IMR-90 (cell line): Measurements from ENCODE around the gene PTGDR2. TPM values are rescaled to one million over a fixed set of nuclear protein-coding genes. Genes with fewer than 3 reads are reported as not detected.

Source experiments
- ATAC-seq: fragments of 200-7000 bp; cut with Tn5 transposase; 2 replicates; pipeline ENCODE4 v1.9.1; 2020; ENCODE audit warnings: low read depth, mild to moderate bottlenecking, moderate library complexity
- BruUV-seq: library from RNA; stranded (reverse); fragments of 400-500 nt; replicated peaks from 2 replicates; lab custom pipeline; 2021; lab: Mats Ljungman, UMichigan
- CTCF ChIA-PET: fragments of 300-600 bp; formaldehyde crosslinking; extraction: SDS; loops from one replicate; lab custom pipeline; 2021; ENCODE audit warnings: antibody characterized with exemption; lab: Yijun Ruan, JAX
- POLR2A ChIA-PET: fragments of 300-600 bp; sonication (Branson Sonifier 250); formaldehyde crosslinking; loops from one replicate; lab custom pipeline; 2022; ENCODE audit warnings: antibody characterized with exemption; ENCODE audit not compliant: unreplicated experiment; lab: Charles Lee
- DNase-seq: peaks from one replicate; pipeline ENCODE4 v3.0.0; 2013
- H2AFZ ChIP-seq: replicated peaks from 2 replicates; pipeline ENCODE3; 2013; ENCODE audit warnings: low read length, mild to moderate bottlenecking; ENCODE audit not compliant: poor library complexity
- H2AK5ac ChIP-seq: 2 replicates; pipeline ENCODE4 v1.6.1; 2013; ENCODE audit warnings: low read depth, low read length, inconsistent platforms
- H2AK9ac ChIP-seq: replicated peaks from 2 replicates; pipeline ENCODE3; 2013; ENCODE audit warnings: mild to moderate bottlenecking, low read depth, low read length, moderate library complexity; ENCODE audit not compliant: poor library complexity
- H2BK120ac ChIP-seq: 2 replicates; pipeline ENCODE4 v1.6.1; 2013; ENCODE audit warnings: low read depth, low read length, inconsistent platforms
- H2BK15ac ChIP-seq: 3 replicates; pipeline ENCODE4 v1.6.1; 2013; ENCODE audit warnings: low read depth, low read length, inconsistent platforms
- H2BK20ac ChIP-seq: 2 replicates; pipeline ENCODE4 v1.6.1; 2013; ENCODE audit warnings: low read depth, mild to moderate bottlenecking, inconsistent platforms, low read length, moderate library complexity
- H2BK5ac ChIP-seq: 2 replicates; pipeline ENCODE4 v1.6.1; 2013; ENCODE audit warnings: mild to moderate bottlenecking, low read depth, low read length, inconsistent platforms; ENCODE audit not compliant: poor library complexity, severe bottlenecking
- H3K14ac ChIP-seq: replicated peaks from 2 replicates; pipeline ENCODE4 v1.6.1; 2013; ENCODE audit warnings: low read depth, low read length, inconsistent platforms
- H3K18ac ChIP-seq: 2 replicates; pipeline ENCODE4 v1.6.1; 2013; ENCODE audit warnings: low read depth, low read length, control low read depth
- H3K23ac ChIP-seq: 2 replicates; pipeline ENCODE4 v1.6.1; 2013; ENCODE audit warnings: low read depth, low read length, inconsistent platforms
- H3K27ac ChIP-seq: 2 replicates; pipeline ENCODE4 v1.5.1; 2013; ENCODE audit warnings: mild to moderate bottlenecking, control low read depth, low read length; ENCODE audit not compliant: insufficient read depth
- H3K27me3 ChIP-seq: 2 replicates; pipeline ENCODE4 v1.6.1; 2013; ENCODE audit warnings: low read length; ENCODE audit not compliant: control insufficient read depth, insufficient read depth
- H3K36me3 ChIP-seq: 2 replicates; pipeline ENCODE4 v1.6.1; 2013; ENCODE audit warnings: low read length, mixed read lengths; ENCODE audit not compliant: control insufficient read depth, insufficient read depth
- H3K4ac ChIP-seq: 2 replicates; pipeline ENCODE4 v1.6.1; 2013; ENCODE audit warnings: low read depth, low read length, inconsistent platforms
- H3K4me1 ChIP-seq: 2 replicates; pipeline ENCODE4 v1.6.1; 2013; ENCODE audit warnings: low read length, mixed read lengths; ENCODE audit not compliant: control insufficient read depth, insufficient read depth
- H3K4me2 ChIP-seq: 2 replicates; pipeline ENCODE4 v1.6.1; 2013; ENCODE audit warnings: low read depth, mild to moderate bottlenecking, control low read depth, low read length, moderate library complexity
- H3K4me3 ChIP-seq: 2 replicates; pipeline ENCODE4 v1.5.1; 2013; ENCODE audit warnings: low read depth, mild to moderate bottlenecking, control low read depth, low read length, moderate library complexity; ENCODE audit not compliant: insufficient read depth
- H3K56ac ChIP-seq: 2 replicates; pipeline ENCODE4 v1.6.1; 2013; ENCODE audit warnings: low read length, inconsistent platforms; ENCODE audit not compliant: insufficient read depth; ENCODE audit errors: extremely low read depth
- H3K79me1 ChIP-seq, 2 experiments: 2 replicates each; pipeline ENCODE4 v1.6.1; 2013; ENCODE audit warnings: low read length in 2 of 2, inconsistent platforms in 1 of 2, low read depth in 1 of 2
- H3K9ac ChIP-seq: 2 replicates; pipeline ENCODE4 v1.6.1; 2013; ENCODE audit warnings: low read depth, low read length, control low read depth
- H3K9me1 ChIP-seq: 2 replicates; pipeline ENCODE4 v1.6.1; 2013; ENCODE audit warnings: low read length, inconsistent platforms; ENCODE audit not compliant: insufficient read depth
- H3K9me3 ChIP-seq: 2 replicates; pipeline ENCODE4 v1.6.1; 2013; ENCODE audit warnings: low read length; ENCODE audit not compliant: control insufficient read depth, insufficient read depth
- H4K20me1 ChIP-seq: 2 replicates; pipeline ENCODE4 v1.6.1; 2013; ENCODE audit warnings: low read length, inconsistent platforms; ENCODE audit not compliant: insufficient read depth
- H4K5ac ChIP-seq: 2 replicates; pipeline ENCODE4 v1.6.1; 2013; ENCODE audit warnings: mild to moderate bottlenecking, low read depth, low read length, control low read depth
- H4K8ac ChIP-seq, 2 experiments: 2 replicates each; pipeline ENCODE4 v1.6.1; 2013; ENCODE audit warnings: low read depth in 2 of 2, low read length in 2 of 2, control low read depth in 1 of 2, inconsistent platforms in 1 of 2
- H4K91ac ChIP-seq: 2 replicates; pipeline ENCODE4 v1.6.1; 2013; ENCODE audit warnings: low read depth, low read length, inconsistent platforms; ENCODE audit not compliant: insufficient read depth
- MXI1 ChIP-seq: IDR thresholded peaks from 2 replicates; pipeline ENCODE4 v1.6.1; 2012; ENCODE audit warnings: low read depth, mild to moderate bottlenecking, low read length, moderate library complexity, borderline replicate concordance
- NFE2L2 ChIP-seq: fragments of 150-350 bp; IDR thresholded peaks from 2 replicates; pipeline ENCODE4 v1.6.1; 2016; ENCODE audit warnings: low read depth, mild to moderate bottlenecking, low read length
- RAD21 ChIP-seq: IDR thresholded peaks from 2 replicates; pipeline ENCODE4 v1.6.1; 2012; ENCODE audit warnings: low read length, improper control_type of control experiment
- RCOR1 ChIP-seq: IDR thresholded peaks from 2 replicates; pipeline ENCODE4 v1.6.1; 2012; ENCODE audit warnings: mild to moderate bottlenecking, low read length, improper control_type of control experiment; ENCODE audit not compliant: insufficient replicate concordance
- RFX5 ChIP-seq: IDR thresholded peaks from 2 replicates; pipeline ENCODE4 v1.8.0; 2012; ENCODE audit warnings: low read depth, mild to moderate bottlenecking, low read length, moderate library complexity
- WGBS, 2 experiments: methylation state at CpG; one replicate each; pipeline versions ENCODE4 v1.1.5 to v1.1.7; 2013; ENCODE audit warnings: missing lambda C conversion rate in 2 of 2; ENCODE audit not compliant: insufficient read length in 1 of 2; ENCODE audit errors: extremely low coverage in 2 of 2; 5-methylcytosine and 5-hydroxymethylcytosine counted together
- dilution Hi-C: fragments of 300-500 bp; cut with HindIII; formaldehyde crosslinking; loops from one replicate; pipeline ENCODE4 v1.14.3; 2018; ENCODE audit warnings: low sequenced_read_pairs; ENCODE audit not compliant: unreplicated experiment
- in situ Hi-C: fragments of 300-500 bp; cut with MboI; formaldehyde crosslinking; loops from 3 replicates; pipeline ENCODE4 v1.14.3; 2019; ENCODE audit warnings: low sequenced_read_pairs, inconsistent platforms, mixed read lengths
- intact Hi-C: fragments of 100-400 bp; cut with micrococcal nuclease; formaldehyde crosslinking; loops from 2 replicates; pipeline ENCODE4 v1.10.0; 2022
- polyA plus RNA-seq, 3 experiments: library from polyadenylated mRNA; depleted of rRNA; stranded (reverse); fragments of >200 nt; gene quantifications; 2 replicates each; pipeline ENCODE4 v1.2.3, GENCODE V29; 2012; ENCODE audit warnings: low replicate concordance in 1 of 3
- total RNA-seq: library from RNA; depleted of rRNA; stranded (reverse); fragments of >200 nt; gene quantifications from 2 replicates; pipeline ENCODE4 v1.2.3, GENCODE V29; 2012
- TF ChIP-seq, protein P1 (sequence below): fragments of 150-350 bp; IDR thresholded peaks from 2 replicates; pipeline ENCODE4 v1.6.1; 2017; ENCODE audit warnings: mild to moderate bottlenecking, antibody characterized with exemption, low read length, low read depth

PTGDR2 gene
- total and polyA plus RNA-seq, 2 of the 4 experiments (the other 2 are of a cell fraction): under 0.01 to 0.12 TPM

DNA sequence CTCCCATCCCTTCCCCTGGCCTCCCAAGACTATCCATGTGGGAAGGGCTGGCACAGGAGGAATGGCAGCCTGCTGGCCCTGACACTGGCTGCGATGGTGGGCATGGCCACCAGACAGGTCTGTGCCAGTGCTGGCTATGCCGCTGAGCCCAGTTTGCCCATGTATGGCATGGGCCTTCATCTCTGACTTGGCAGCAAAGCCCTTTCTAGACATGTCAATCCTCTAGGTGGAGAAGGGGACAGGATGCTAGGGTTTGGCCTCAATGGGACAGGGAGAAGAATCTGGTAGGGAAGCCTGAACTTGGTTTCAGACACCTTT is 20.4 kb upstream of the PTGDR2 start (continued):
- TF ChIP-seq, protein P1, sequence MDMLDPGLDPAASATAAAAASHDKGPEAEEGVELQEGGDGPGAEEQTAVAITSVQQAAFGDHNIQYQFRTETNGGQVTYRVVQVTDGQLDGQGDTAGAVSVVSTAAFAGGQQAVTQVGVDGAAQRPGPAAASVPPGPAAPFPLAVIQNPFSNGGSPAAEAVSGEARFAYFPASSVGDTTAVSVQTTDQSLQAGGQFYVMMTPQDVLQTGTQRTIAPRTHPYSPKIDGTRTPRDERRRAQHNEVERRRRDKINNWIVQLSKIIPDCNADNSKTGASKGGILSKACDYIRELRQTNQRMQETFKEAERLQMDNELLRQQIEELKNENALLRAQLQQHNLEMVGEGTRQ: no peak
- TF ChIP-seq RFX5: no peak

DNA sequence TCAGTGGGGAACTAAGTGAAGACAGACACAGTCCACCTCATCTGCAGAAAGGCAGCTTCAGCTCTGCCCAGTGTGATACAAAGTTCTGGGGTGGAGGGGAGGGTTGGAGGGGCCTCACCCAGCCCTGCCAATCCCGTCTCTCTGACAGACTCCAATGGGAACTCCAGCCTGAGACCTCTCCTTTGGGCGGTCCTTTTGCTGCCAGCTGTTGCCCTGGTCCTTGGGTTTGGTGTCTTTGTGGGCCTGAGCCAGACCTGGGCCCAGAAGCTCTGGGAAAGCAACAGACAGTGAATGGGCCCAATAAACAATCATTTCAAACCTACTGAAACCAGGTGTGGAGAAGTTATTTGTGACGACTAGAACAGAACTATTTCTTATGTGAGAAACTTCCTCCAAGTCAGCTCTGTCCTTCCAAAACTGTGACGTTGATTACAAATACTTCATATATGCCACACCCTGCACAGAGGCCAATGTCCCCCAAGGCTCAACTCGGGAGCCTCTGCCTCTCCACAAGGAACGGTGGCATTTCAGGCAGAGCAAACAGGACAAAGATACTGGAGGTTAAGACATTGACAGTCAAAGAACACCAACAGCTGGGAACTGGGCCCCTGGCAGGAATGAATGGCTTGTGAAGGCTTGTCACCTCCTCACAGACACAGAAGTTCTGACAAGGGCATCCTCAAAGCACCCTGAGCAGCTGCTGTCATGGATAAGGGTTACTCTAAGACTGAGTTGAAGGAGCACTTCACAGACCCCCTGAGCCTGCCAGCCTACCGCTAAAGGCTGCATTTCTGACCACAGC is 19.8 kb upstream of the PTGDR2 start:
- dilution Hi-C loops (no loop called here), intact Hi-C loops (no loop called here), in situ Hi-C loops (no loop called here)
- Histone ChIP-seq H3K4me1 (peaks cover 22% of the 10 kb centered on the region), H3K23ac (no peak overlapping the region), H3K27ac (no peak overlapping the region), H4K20me1 (no peaks in the 10 kb centered on the region), H4K91ac (no peak overlapping the region), H4K8ac (no peak overlapping the region), H3K9ac (no peak overlapping the region), H3K18ac (no peak overlapping the region), H2BK5ac (no peak overlapping the region), H2AK5ac (no peak overlapping the region), H4K5ac (no peak overlapping the region), H2BK120ac (no peak overlapping the region), H3K9me1 (peaks cover 20% of the 10 kb centered on the region), H3K4me2 (no peak overlapping the region), H2BK15ac (no peak overlapping the region), H2BK20ac (no peak overlapping the region), H3K4ac (no peak overlapping the region), H3K56ac (no peak overlapping the region), H2AK9ac (no peak overlapping the region), H3K79me1 (0 out of 4 replicates have a peak, but pooled peaks cover 0 to 3% of the 10 kb centered on the region in 2 experiments), H3K4me3 (no peak overlapping the region), H3K27me3 (no peaks in the 10 kb centered on the region), H3K14ac (no peak overlapping the region), H3K36me3 (no peaks in the 10 kb centered on the region), H3K9me3 (no peaks in the 10 kb centered on the region), H2AFZ (no peak overlapping the region)
- no TSS peak for BruUV-seq
- CTCF ChIA-PET: interaction anchor here (1.2 to 2.0 kb wide), 2 partner anchors 12 to 24 kb away, joined by 4 to 6 read pairs; no protein-coding TSS in a partner anchor
- WGBS, 2 experiments: 100% methylated on average over 1 of the region's 7 CpGs; no CpG with 5 or more reads in 1 of the 2 experiments
- ATAC-seq (no peak), DNase-seq (no peak)
- POLR2A ChIA-PET: no interaction called here
- TF ChIP-seq RAD21 (no peak), NFE2L2 (no peak), RCOR1 (no peak), MXI1 (no peak), RFX5 (no peak)
